ENCODE results near the gene PIGS. TPM values are rescaled to one million over a fixed set of nuclear protein-coding genes. Genes with fewer than 3 reads are reported as not detected.

Gene PIGS
- total RNA-seq, 1 experiment from 2014 or later = 50.9 TPM

- no peak for TF ChIP-seq CTCF (IDR thresholded peaks at IDR 0.05; ENCODE audit: unreplicated experiment)
- H3K4me1 Mint-ChIP-seq (ENCODE audit: low read depth, unreplicated experiment) = peaks cover 9% of the 10 kb centered on the region
- BruUV-seq (replicated peaks) = no TSS peak
- H3K27me3 Mint-ChIP-seq (ENCODE audit: unreplicated experiment) = peaks cover 57% of the 10 kb centered on the region
- DNase-seq = no peak
- no peaks in the 10 kb centered on the region for H3K9me3 Mint-ChIP-seq (ENCODE audit: low read depth, unreplicated experiment)
- H3K4me3 Mint-ChIP-seq (ENCODE audit: low read depth, unreplicated experiment) = no peak overlapping the region
- no peaks in the 10 kb centered on the region for H3K36me3 Mint-ChIP-seq (ENCODE audit: insufficient read depth, unreplicated experiment)
- CTCF ChIA-PET = interaction anchor here (0.6 to 1.2 kb wide), 5 partner anchors 20 to 283 kb away, joined by 3 to 5 read pairs (median 3); no protein-coding TSS in a partner anchor
- intact Hi-C loops (cut with micrococcal nuclease; ENCODE audit: unreplicated experiment) = no loop called here
- no peak overlapping the region for H3K27ac Mint-ChIP-seq (ENCODE audit: unreplicated experiment)
These were observed 36.5 kb downstream of the PIGS start for GRCh38 chr17:28534740-28535375.

- H3K27me3 Mint-ChIP-seq (ENCODE audit: unreplicated experiment) = peaks cover 53% of the 10 kb centered on the region
- H3K27ac Mint-ChIP-seq (ENCODE audit: unreplicated experiment) = no peak overlapping the region
- H3K9me3 Mint-ChIP-seq (ENCODE audit: low read depth, unreplicated experiment) = no peaks in the 10 kb centered on the region
- no peaks in the 10 kb centered on the region for H3K36me3 Mint-ChIP-seq (ENCODE audit: insufficient read depth, unreplicated experiment)
- intact Hi-C loops (cut with micrococcal nuclease; ENCODE audit: unreplicated experiment) = no loop called here
- CTCF ChIA-PET = interaction anchor here (0.6 kb wide), 1 partner anchor 162 kb away, joined by 3 read pairs; no protein-coding TSS in a partner anchor
- DNase-seq = no peak
- no peak overlapping the region for H3K4me3 Mint-ChIP-seq (ENCODE audit: low read depth, unreplicated experiment)
- no peak for TF ChIP-seq CTCF (IDR thresholded peaks at IDR 0.05; ENCODE audit: unreplicated experiment)
- no TSS peak for BruUV-seq (replicated peaks)
- H3K4me1 Mint-ChIP-seq (ENCODE audit: low read depth, unreplicated experiment) = peaks cover 10% of the 10 kb centered on the region
These were observed 38.1 kb downstream of the PIGS start for GRCh38 chr17:28533091-28533807.

GRCh38 chr17:28532050-28532960, 39.0 kb downstream of the PIGS start:
- Mint-ChIP-seq H3K27ac (ENCODE audit: unreplicated experiment) (no peak overlapping the region), H3K4me3 (ENCODE audit: low read depth, unreplicated experiment) (no peak overlapping the region), H3K36me3 (ENCODE audit: insufficient read depth, unreplicated experiment) (peaks cover 4% of the 10 kb centered on the region), H3K4me1 (ENCODE audit: low read depth, unreplicated experiment) (peaks cover 17% of the 10 kb centered on the region), H3K27me3 (ENCODE audit: unreplicated experiment) (peaks cover 44% of the 10 kb centered on the region), H3K9me3 (ENCODE audit: low read depth, unreplicated experiment) (no peaks in the 10 kb centered on the region)
- no peak for TF ChIP-seq CTCF (IDR thresholded peaks at IDR 0.05; ENCODE audit: unreplicated experiment)
- CTCF ChIA-PET = interaction anchor here (0.6 to 0.8 kb wide), 2 partner anchors 12 to 14 kb away, joined by 3 read pairs; no protein-coding TSS in a partner anchor
- no TSS peak for BruUV-seq (replicated peaks)
- DNase-seq = no peak
- intact Hi-C loops (cut with micrococcal nuclease; ENCODE audit: unreplicated experiment) = no loop called here

- BruUV-seq (replicated peaks) = no TSS peak
- CTCF ChIA-PET = no interaction called here
- H3K27me3 Mint-ChIP-seq (ENCODE audit: unreplicated experiment) = peaks cover 39% of the 10 kb centered on the region
- H3K27ac Mint-ChIP-seq (ENCODE audit: unreplicated experiment) = no peak overlapping the region
- no peak overlapping the region for H3K4me3 Mint-ChIP-seq (ENCODE audit: low read depth, unreplicated experiment)
- H3K4me1 Mint-ChIP-seq (ENCODE audit: low read depth, unreplicated experiment) = peaks cover 17% of the 10 kb centered on the region
- no peak for DNase-seq
- peaks cover 4% of the 10 kb centered on the region for H3K36me3 Mint-ChIP-seq (ENCODE audit: insufficient read depth, unreplicated experiment)
- H3K9me3 Mint-ChIP-seq (ENCODE audit: low read depth, unreplicated experiment) = no peaks in the 10 kb centered on the region
- TF ChIP-seq CTCF (IDR thresholded peaks at IDR 0.05; ENCODE audit: unreplicated experiment) = no peak
- intact Hi-C loops (cut with micrococcal nuclease; ENCODE audit: unreplicated experiment) = no loop called here
These were observed 40.4 kb downstream of the PIGS start for GRCh38 chr17:28530926-28531325.
